Measurements from ENCODE around the gene C6orf163.

- TF ChIP-seq CTCF (IDR thresholded peaks at IDR 0.05) (no peak), POLR2AphosphoS5 (IDR thresholded peaks at IDR 0.05) (no peak)
Measured at GRCh38 chr6:87346700-87347099, 2.1 kb downstream of the C6orf163 start.
